ENCODE results near the gene CHAF1B. TPM values are rescaled to one million over a fixed set of nuclear protein-coding genes. Genes with fewer than 3 reads are reported as not detected.

CHAF1B gene
- total RNA-seq, 1 donor from 2014 or later: 4.9 TPM

- H3K36me3 Mint-ChIP-seq (ENCODE audit: unreplicated experiment): no peaks in the 10 kb centered on the region
- no peak for DNase-seq (ENCODE audit: extremely low spot score, unreplicated experiment)
- no peaks in the 10 kb centered on the region for H3K27me3 Mint-ChIP-seq (ENCODE audit: unreplicated experiment)
- no peak overlapping the region for H3K27ac Mint-ChIP-seq (ENCODE audit: unreplicated experiment)
- no peaks in the 10 kb centered on the region for H3K4me1 Mint-ChIP-seq (ENCODE audit: unreplicated experiment)
- H3K9me3 Mint-ChIP-seq (ENCODE audit: unreplicated experiment): no peaks in the 10 kb centered on the region
- TF ChIP-seq, protein P1, sequence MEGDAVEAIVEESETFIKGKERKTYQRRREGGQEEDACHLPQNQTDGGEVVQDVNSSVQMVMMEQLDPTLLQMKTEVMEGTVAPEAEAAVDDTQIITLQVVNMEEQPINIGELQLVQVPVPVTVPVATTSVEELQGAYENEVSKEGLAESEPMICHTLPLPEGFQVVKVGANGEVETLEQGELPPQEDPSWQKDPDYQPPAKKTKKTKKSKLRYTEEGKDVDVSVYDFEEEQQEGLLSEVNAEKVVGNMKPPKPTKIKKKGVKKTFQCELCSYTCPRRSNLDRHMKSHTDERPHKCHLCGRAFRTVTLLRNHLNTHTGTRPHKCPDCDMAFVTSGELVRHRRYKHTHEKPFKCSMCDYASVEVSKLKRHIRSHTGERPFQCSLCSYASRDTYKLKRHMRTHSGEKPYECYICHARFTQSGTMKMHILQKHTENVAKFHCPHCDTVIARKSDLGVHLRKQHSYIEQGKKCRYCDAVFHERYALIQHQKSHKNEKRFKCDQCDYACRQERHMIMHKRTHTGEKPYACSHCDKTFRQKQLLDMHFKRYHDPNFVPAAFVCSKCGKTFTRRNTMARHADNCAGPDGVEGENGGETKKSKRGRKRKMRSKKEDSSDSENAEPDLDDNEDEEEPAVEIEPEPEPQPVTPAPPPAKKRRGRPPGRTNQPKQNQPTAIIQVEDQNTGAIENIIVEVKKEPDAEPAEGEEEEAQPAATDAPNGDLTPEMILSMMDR (IDR thresholded peaks at IDR 0.05): no peak
- H3K4me3 Mint-ChIP-seq (ENCODE audit: unreplicated experiment): no peak overlapping the region
Measured at GRCh38 chr21:36441715-36442114, 56.5 kb downstream of the CHAF1B start.

- Mint-ChIP-seq H3K4me3 (ENCODE audit: unreplicated experiment) (no peak overlapping the region), H3K4me1 (ENCODE audit: unreplicated experiment) (peaks cover 4% of the 10 kb centered on the region), H3K36me3 (ENCODE audit: unreplicated experiment) (no peaks in the 10 kb centered on the region), H3K9me3 (ENCODE audit: unreplicated experiment) (no peaks in the 10 kb centered on the region), H3K27ac (ENCODE audit: unreplicated experiment) (no peak overlapping the region), H3K27me3 (ENCODE audit: unreplicated experiment) (no peaks in the 10 kb centered on the region)
- DNase-seq (ENCODE audit: extremely low spot score, unreplicated experiment): no peak
- TF ChIP-seq, protein P1 (IDR thresholded peaks at IDR 0.05): no peak
Measured at GRCh38 chr21:36446301-36446700, 61.1 kb downstream of the CHAF1B start.

DNA sequence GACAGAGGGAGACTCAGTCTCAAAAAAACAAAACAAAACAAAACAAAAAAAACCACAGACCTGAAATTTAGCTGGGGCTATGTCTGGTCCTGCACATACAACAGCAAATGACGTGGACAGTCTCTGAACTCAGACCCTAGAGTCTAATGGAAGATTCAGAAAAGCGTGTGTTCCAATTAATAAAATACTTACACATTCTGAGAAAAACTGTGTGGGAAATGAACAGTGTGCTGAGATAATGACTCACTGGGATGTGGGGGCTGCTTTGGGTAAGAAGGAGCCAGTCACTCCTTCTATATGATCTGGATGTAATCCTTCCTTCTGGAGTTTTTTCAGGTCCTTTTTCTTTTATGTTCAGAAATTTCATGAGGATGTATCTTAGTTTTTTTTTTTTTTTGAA is 65.3 kb downstream of the CHAF1B start:
- TF ChIP-seq, protein P1 (IDR thresholded peaks at IDR 0.05): no peak
- Mint-ChIP-seq H3K36me3 (ENCODE audit: unreplicated experiment) (no peaks in the 10 kb centered on the region), H3K27ac (ENCODE audit: unreplicated experiment) (no peak overlapping the region), H3K27me3 (ENCODE audit: unreplicated experiment) (no peaks in the 10 kb centered on the region), H3K4me3 (ENCODE audit: unreplicated experiment) (no peak overlapping the region), H3K9me3 (ENCODE audit: unreplicated experiment) (no peaks in the 10 kb centered on the region), H3K4me1 (ENCODE audit: unreplicated experiment) (peaks cover 25% of the 10 kb centered on the region)
- no peak for DNase-seq (ENCODE audit: extremely low spot score, unreplicated experiment)

GRCh38 chr21:36451506-36451905 is 66.3 kb downstream of the CHAF1B start:
- no peaks in the 10 kb centered on the region for H3K9me3 Mint-ChIP-seq (ENCODE audit: unreplicated experiment)
- TF ChIP-seq, protein P1 (IDR thresholded peaks at IDR 0.05): no peak
- no peak overlapping the region for H3K27ac Mint-ChIP-seq (ENCODE audit: unreplicated experiment)

DNA sequence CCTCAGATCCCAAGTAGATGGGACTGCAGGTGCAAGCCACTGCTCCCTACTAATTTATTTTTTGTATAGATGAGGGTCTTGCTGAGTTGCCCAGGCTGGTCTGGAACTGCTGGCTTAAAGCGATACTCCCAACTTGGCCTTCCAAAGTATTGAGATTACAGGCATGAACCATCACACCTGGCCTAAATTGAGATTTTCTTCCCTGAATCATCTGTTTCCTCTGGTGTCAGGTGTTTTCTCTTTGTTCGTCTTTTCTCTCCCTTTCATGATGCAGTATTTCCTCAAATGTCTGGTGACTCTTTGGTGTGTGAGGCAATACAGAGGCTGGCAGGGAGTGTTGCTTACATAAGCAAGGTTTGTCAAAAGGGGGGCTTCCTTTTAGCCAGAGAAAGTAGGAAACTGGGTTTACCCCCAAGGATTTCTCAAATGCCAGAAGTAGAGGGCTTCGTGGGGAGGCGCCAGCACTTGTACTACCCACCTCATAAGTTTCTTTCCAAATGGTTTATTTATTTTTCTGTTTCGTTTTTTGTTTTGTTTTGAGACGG is 67.2 kb downstream of the CHAF1B start:
- H3K36me3 Mint-ChIP-seq (ENCODE audit: unreplicated experiment): no peaks in the 10 kb centered on the region
- no peak overlapping the region for H3K4me3 Mint-ChIP-seq (ENCODE audit: unreplicated experiment)
- no peaks in the 10 kb centered on the region for H3K27me3 Mint-ChIP-seq (ENCODE audit: unreplicated experiment)
- DNase-seq (ENCODE audit: extremely low spot score, unreplicated experiment): no peak
- H3K27ac Mint-ChIP-seq (ENCODE audit: unreplicated experiment): no peak overlapping the region
- peaks cover 33% of the 10 kb centered on the region for H3K4me1 Mint-ChIP-seq (ENCODE audit: unreplicated experiment)
- no peaks in the 10 kb centered on the region for H3K9me3 Mint-ChIP-seq (ENCODE audit: unreplicated experiment)
- TF ChIP-seq, protein P1 (IDR thresholded peaks at IDR 0.05): no peak

More at GRCh38 chr21:36451506-36451905, 66.3 kb downstream of the CHAF1B start:
- Mint-ChIP-seq H3K36me3 (ENCODE audit: unreplicated experiment) (no peaks in the 10 kb centered on the region), H3K4me1 (ENCODE audit: unreplicated experiment) (peaks cover 29% of the 10 kb centered on the region), H3K27me3 (ENCODE audit: unreplicated experiment) (no peaks in the 10 kb centered on the region), H3K4me3 (ENCODE audit: unreplicated experiment) (no peak overlapping the region)
- no peak for DNase-seq (ENCODE audit: extremely low spot score, unreplicated experiment)

All from osteocyte (in vitro differentiated cells).